ENCODE measurements around the gene TMEM125. TPM values are rescaled to one million over a fixed set of nuclear protein-coding genes. Genes with fewer than 3 reads are reported as not detected.

The TMEM125 gene
- total and polyA plus RNA-seq, 11 donors: 0.11 to 0.68 (median 0.29) TPM; not detected in 5

- no peaks in the 10 kb centered on the region for H3K36me3 ChIP-seq
- H3K4me3 ChIP-seq: no peak overlapping the region
- no peak for DNase-seq
- H3K27me3 ChIP-seq: no peaks in the 10 kb centered on the region
- H3K27ac ChIP-seq: peak overlapping the region in 3 of 12 donors; percentile 13 to 47 (median 47)
- no peak for TF ChIP-seq POLR2A (IDR thresholded peaks at IDR 0.05)
- no peak for TF ChIP-seq CTCF (IDR thresholded peaks at IDR 0.05)
- no peaks in the 10 kb centered on the region for H3K9me3 ChIP-seq
- 30 to 47% (median 39%) methylated on average over 6 of the region's 6 CpGs for WGBS, 4 donors
- intact Hi-C loops (cut with DNase I): loop anchor here in 2 of 10 donors (5.0 kb wide), 2 partner anchors 51 to 61 kb away; partner anchors contain the start of gene TIE1 (in 1 of the 2)
- peaks cover 5 to 30% (median 13%) of the 10 kb centered on the region in 12 donors for H3K4me1 ChIP-seq
- ATAC-seq: peak; percentile 21 to 67 (median 50)
Observed at GRCh38 chr1:43241413-43241836, 28.4 kb upstream of the TMEM125 start.

DNA sequence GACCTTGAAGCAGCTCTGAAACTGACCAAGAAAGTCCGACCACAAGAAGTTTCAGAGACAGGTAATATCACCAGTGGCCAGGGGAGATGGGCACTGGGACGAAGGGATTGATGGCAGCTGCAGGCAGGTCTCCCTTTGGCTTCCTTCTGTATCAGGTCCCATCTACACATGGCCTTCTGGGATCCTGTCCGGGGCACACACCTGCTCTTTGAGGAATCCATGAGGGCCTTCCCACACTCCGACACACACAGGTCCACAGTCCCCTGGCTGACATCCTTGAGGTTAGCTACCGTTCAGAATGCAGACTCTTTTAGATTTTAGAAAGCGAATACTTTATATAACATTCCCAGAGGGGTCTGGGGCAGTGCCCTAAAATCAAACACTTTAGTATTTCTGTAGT is 26.5 kb upstream of the TMEM125 start:
- Histone ChIP-seq H3K27ac (no peak overlapping the region), H3K27me3 (no peaks in the 10 kb centered on the region), H3K4me3 (no peak overlapping the region), H3K36me3 (no peaks in the 10 kb centered on the region), H3K9me3 (peaks cover 0 to 4% (median 0%) of the 10 kb centered on the region in 12 donors), H3K4me1 (peaks cover 3 to 25% (median 11%) of the 10 kb centered on the region in 12 donors)
- 83 to 91% (median 89%) methylated on average over 6 of the region's 6 CpGs for WGBS, 4 donors
- intact Hi-C loops (cut with DNase I): loop anchor here in 2 of 10 donors (5.0 kb wide), 2 partner anchors 49 to 59 kb away; partner anchors contain the start of gene TIE1 (in 1 of the 2)
- TF ChIP-seq POLR2A (IDR thresholded peaks at IDR 0.05): no peak
- TF ChIP-seq CTCF (IDR thresholded peaks at IDR 0.05): no peak
- ATAC-seq: no peak
- no peak for DNase-seq

DNA sequence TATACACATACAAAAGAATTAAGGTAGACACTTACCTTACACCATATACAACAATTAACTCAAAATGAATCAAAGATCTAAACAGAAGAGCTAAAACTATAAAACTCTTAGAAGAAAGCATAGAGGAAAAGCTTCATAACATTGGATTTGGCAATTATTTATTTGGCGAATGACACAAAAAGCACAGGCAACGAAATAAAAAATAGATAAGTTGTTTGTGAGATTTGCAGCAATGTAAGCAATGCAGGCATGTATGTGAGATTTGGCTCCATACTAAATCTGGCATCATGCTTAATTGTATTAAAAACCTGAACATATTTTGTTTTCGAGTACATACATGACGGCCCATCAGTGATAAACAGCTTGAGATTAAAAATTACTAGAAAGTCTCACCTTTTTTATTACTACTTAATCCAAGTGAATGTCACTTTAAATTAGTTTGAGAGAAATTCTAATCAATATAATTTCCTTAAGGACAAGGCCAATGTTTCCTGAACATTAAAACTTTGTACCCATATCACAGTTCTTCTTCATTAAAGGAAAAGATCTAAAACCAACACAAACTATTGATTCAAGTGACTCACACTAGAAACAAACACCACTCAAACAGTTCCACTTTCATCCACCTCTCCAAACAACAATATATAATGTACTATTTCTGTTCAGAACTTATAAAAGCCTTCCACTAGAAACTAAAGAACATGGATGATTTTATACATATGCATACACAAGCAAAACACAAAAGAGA is 23.1 kb upstream of the TMEM125 start:
- Histone ChIP-seq H3K4me1 (peaks cover 0 to 3% (median 0%) of the 10 kb centered on the region in 12 donors), H3K27me3 (no peaks in the 10 kb centered on the region), H3K36me3 (no peaks in the 10 kb centered on the region), H3K9me3 (peaks cover 0 to 4% (median 0%) of the 10 kb centered on the region in 12 donors), H3K27ac (no peak overlapping the region), H3K4me3 (no peak overlapping the region)
- intact Hi-C loops (cut with DNase I): no loop called here
- ATAC-seq (no peak), DNase-seq (no peak)
- no peak for TF ChIP-seq POLR2A (IDR thresholded peaks at IDR 0.05)
- TF ChIP-seq CTCF (IDR thresholded peaks at IDR 0.05): no peak
- WGBS, 4 donors: 94 to 97% (median 96%) methylated on average over 4 of the region's 4 CpGs

DNA sequence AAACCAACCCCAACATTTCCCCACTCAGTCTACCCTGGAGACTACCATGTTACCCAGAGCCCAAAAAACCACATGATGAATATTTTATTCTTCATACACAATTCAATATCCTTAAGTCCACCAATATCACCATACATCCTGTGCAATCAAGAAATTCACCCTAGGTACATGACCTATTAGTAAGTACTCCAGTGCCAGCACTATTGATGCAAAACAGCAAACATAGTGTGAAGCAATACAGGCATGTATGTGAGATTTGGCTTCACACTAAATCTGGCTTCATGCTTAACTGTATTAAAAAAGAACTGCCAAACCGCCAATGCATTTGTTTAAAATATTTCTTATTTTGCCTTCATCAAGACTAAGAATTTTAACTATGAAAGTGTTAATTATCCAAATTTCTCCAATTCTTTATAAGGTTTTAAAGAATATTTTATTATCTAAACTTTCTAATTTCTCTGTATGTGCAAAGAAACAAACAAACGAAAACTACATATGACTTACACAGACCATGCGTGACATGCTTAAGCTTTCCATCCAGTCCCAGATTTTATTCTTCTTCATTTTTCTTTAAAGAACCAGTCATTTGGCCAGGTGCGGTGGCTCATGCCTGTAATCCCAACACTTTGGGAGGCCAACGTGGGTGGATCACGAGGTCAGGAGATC is 22.4 kb upstream of the TMEM125 start:
- WGBS, 4 donors: 86 to 94% (median 90%) methylated on average over 6 of the region's 6 CpGs
- H3K27ac ChIP-seq: no peak overlapping the region
- H3K36me3 ChIP-seq: no peaks in the 10 kb centered on the region
- ATAC-seq (no peak), DNase-seq (no peak)
- H3K9me3 ChIP-seq: peaks cover 0 to 4% (median 0%) of the 10 kb centered on the region in 12 donors
- no peaks in the 10 kb centered on the region for H3K4me1 ChIP-seq
- TF ChIP-seq POLR2A (IDR thresholded peaks at IDR 0.05) (no peak), CTCF (IDR thresholded peaks at IDR 0.05) (no peak)
- no peaks in the 10 kb centered on the region for H3K27me3 ChIP-seq
- intact Hi-C loops (cut with DNase I): no loop called here
- no peak overlapping the region for H3K4me3 ChIP-seq

All from heart left ventricle (tissue), 16 donors.